H9 (cell line): Measurements from ENCODE around the gene RPL37A. TPM values are rescaled to one million over a fixed set of nuclear protein-coding genes. Genes with fewer than 3 reads are reported as not detected.

Source experiments
- DNase-seq: peaks from one replicate; pipeline ENCODE4 v3.0.0-alpha.2; 2017
- H2AFZ ChIP-seq: one replicate; pipeline ENCODE4 v1.6.1; 2013; ENCODE audit warnings: mild to moderate bottlenecking, low read length, control low read depth, moderate library complexity
- H2AK5ac ChIP-seq: 2 replicates; pipeline ENCODE4 v1.6.1; 2013; ENCODE audit warnings: low read length, control low read depth, mixed read lengths; ENCODE audit not compliant: insufficient read length
- H2BK120ac ChIP-seq: one replicate; pipeline ENCODE4 v1.6.1; 2013; ENCODE audit warnings: low read depth, mild to moderate bottlenecking, low read length, control low read depth, inconsistent platforms; ENCODE audit not compliant: poor library complexity, severe bottlenecking
- H2BK12ac ChIP-seq: 2 replicates; pipeline ENCODE4 v1.6.1; 2013; ENCODE audit warnings: low read length, control low read depth, mixed read lengths, low read depth; ENCODE audit not compliant: insufficient read length
- H2BK15ac ChIP-seq: 2 replicates; pipeline ENCODE4 v1.6.1; 2013; ENCODE audit warnings: low read depth, low read length, control low read depth
- H2BK20ac ChIP-seq: one replicate; pipeline ENCODE4 v1.6.1; 2013; ENCODE audit warnings: low read depth, mild to moderate bottlenecking, low read length, control low read depth, inconsistent platforms; ENCODE audit not compliant: poor library complexity, severe bottlenecking
- H2BK5ac ChIP-seq: 2 replicates; pipeline ENCODE4 v1.6.1; 2013; ENCODE audit warnings: low read length, control low read depth, mixed read lengths; ENCODE audit not compliant: insufficient read length
- H3K14ac ChIP-seq: 2 replicates; pipeline ENCODE4 v1.6.1; 2013; ENCODE audit warnings: low read length, control low read depth; ENCODE audit not compliant: insufficient read depth
- H3K18ac ChIP-seq: 2 replicates; pipeline ENCODE4 v1.6.1; 2013; ENCODE audit warnings: low read depth, mild to moderate bottlenecking, mixed read lengths, low read length, control low read depth; ENCODE audit not compliant: insufficient read length
- H3K23ac ChIP-seq: 2 replicates; pipeline ENCODE4 v1.6.1; 2013; ENCODE audit warnings: low read length, control low read depth, mixed read lengths, low read depth; ENCODE audit not compliant: insufficient read length
- H3K23me2 ChIP-seq: 2 replicates; pipeline ENCODE4 v1.6.1; 2013; ENCODE audit warnings: low read depth, mild to moderate bottlenecking, mixed read lengths, low read length, control low read depth; ENCODE audit not compliant: insufficient read length, poor library complexity, severe bottlenecking
- H3K27ac ChIP-seq: 2 replicates; pipeline ENCODE4 v1.5.1; 2013; ENCODE audit warnings: low read length, control low read depth, mixed read lengths, low read depth; ENCODE audit not compliant: insufficient read length
- H3K27me3 ChIP-seq: 2 replicates; pipeline ENCODE4 v1.6.1; 2013; ENCODE audit warnings: low read length, control low read depth, inconsistent platforms; ENCODE audit not compliant: insufficient read depth
- H3K4ac ChIP-seq: 2 replicates; pipeline ENCODE4 v1.6.1; 2013; ENCODE audit warnings: low read depth, mild to moderate bottlenecking, control low read depth, inconsistent platforms, low read length, moderate library complexity
- H3K4me1 ChIP-seq: 2 replicates; pipeline ENCODE4 v1.6.1; 2013; ENCODE audit warnings: low read length, control low read depth, inconsistent platforms; ENCODE audit not compliant: insufficient read depth
- H3K4me2 ChIP-seq: 2 replicates; pipeline ENCODE4 v1.6.1; 2013; ENCODE audit warnings: low read length, control low read depth, mixed read lengths; ENCODE audit not compliant: insufficient read length, insufficient read depth
- H3K56ac ChIP-seq: 2 replicates; pipeline ENCODE4 v1.6.1; 2013; ENCODE audit warnings: low read depth, mild to moderate bottlenecking, mixed read lengths, low read length, control low read depth; ENCODE audit not compliant: insufficient read length
- H3K79me1 ChIP-seq: 2 replicates; pipeline ENCODE4 v1.6.1; 2013; ENCODE audit warnings: low read depth, mild to moderate bottlenecking, moderate library complexity, low read length, control low read depth, inconsistent platforms; ENCODE audit not compliant: insufficient read depth, poor library complexity, severe bottlenecking
- H3K79me2 ChIP-seq: 2 replicates; pipeline ENCODE4 v1.6.1; 2013; ENCODE audit warnings: low read length, control low read depth, inconsistent platforms; ENCODE audit not compliant: insufficient read depth
- H3K9ac ChIP-seq: 2 replicates; pipeline ENCODE4 v1.6.1; 2013; ENCODE audit warnings: low read length, control low read depth, mixed read lengths; ENCODE audit not compliant: insufficient read length; ENCODE audit errors: extremely low read depth
- H3K9me3 ChIP-seq: one replicate; pipeline ENCODE4 v1.6.1; 2013; ENCODE audit warnings: low read depth, low read length, inconsistent platforms; ENCODE audit not compliant: control insufficient read depth
- H3T11ph ChIP-seq: one replicate; pipeline ENCODE4 v1.6.1; 2013; ENCODE audit warnings: mild to moderate bottlenecking, low read length, control low read depth, inconsistent platforms
- H4K20me1 ChIP-seq: one replicate; pipeline ENCODE4 v1.6.1; 2013; ENCODE audit not compliant: control insufficient read depth, insufficient read length, insufficient read depth
- H4K5ac ChIP-seq: 2 replicates; pipeline ENCODE4 v1.6.1; 2013; ENCODE audit warnings: low read depth, mild to moderate bottlenecking, mixed read lengths, low read length, control low read depth; ENCODE audit not compliant: insufficient read length
- H4K8ac ChIP-seq: replicated peaks from 2 replicates; pipeline ENCODE4 v1.6.1; 2013; ENCODE audit warnings: low read length, control low read depth, mixed read lengths, low read depth; ENCODE audit not compliant: insufficient read length
- H4K91ac ChIP-seq: 2 replicates; pipeline ENCODE4 v1.6.1; 2013; ENCODE audit warnings: low read depth, mild to moderate bottlenecking, moderate library complexity, mixed read lengths, low read length, control low read depth; ENCODE audit not compliant: insufficient read length
- H3K27ac Mint-ChIP-seq, 3 experiments: 2 replicates in 2 of 3; 3 replicates in 1 of 3; pipeline ENCODE4 v1.8.0; 2020 to 2021; ENCODE audit warnings: mixed read lengths in 3 of 3, mild to moderate bottlenecking in 1 of 3, moderate library complexity in 1 of 3
- H3K27me3 Mint-ChIP-seq: 2 replicates; pipeline ENCODE4 v1.8.0; 2021; ENCODE audit warnings: low read depth, mild to moderate bottlenecking, moderate library complexity, mixed read lengths
- H3K36me3 Mint-ChIP-seq, 3 experiments: 2 replicates in 2 of 3; 3 replicates in 1 of 3; pipeline ENCODE4 v1.8.0; 2020 to 2021; ENCODE audit warnings: low read depth in 3 of 3, mixed read lengths in 3 of 3; ENCODE audit not compliant: insufficient read depth in 1 of 3
- H3K4me1 Mint-ChIP-seq, 2 experiments: 2 replicates each; pipeline ENCODE4 v1.8.0; 2020; ENCODE audit warnings: mixed read lengths in 2 of 2
- H3K4me3 Mint-ChIP-seq, 2 experiments: 2 replicates in 1 of 2; 3 replicates in 1 of 2; pipeline ENCODE4 v1.8.0; 2020 to 2021; ENCODE audit warnings: mild to moderate bottlenecking in 2 of 2, mixed read lengths in 2 of 2, moderate library complexity in 1 of 2
- H3K9me3 Mint-ChIP-seq, 2 experiments: 2 replicates in 1 of 2; 3 replicates in 1 of 2; pipeline ENCODE4 v1.8.0; 2020; ENCODE audit warnings: mild to moderate bottlenecking in 2 of 2, mixed read lengths in 2 of 2, moderate library complexity in 1 of 2
- WGBS: extraction: QIAGEN DNeasy Blood & Tissue Kit; methylation state at CpG from one replicate; pipeline ENCODE4 v1.1.7; 2013; ENCODE audit warnings: missing lambda C conversion rate, low lambda C conversion rate, mixed read lengths; ENCODE audit not compliant: insufficient read length; ENCODE audit errors: extremely low coverage; 5-methylcytosine and 5-hydroxymethylcytosine counted together
- total RNA-seq: library from RNA; stranded (reverse); gene quantifications from 2 replicates; pipeline ENCODE4 v1.2.1, GENCODE V29; 2021
- TF ChIP-seq, protein P1 (sequence below): fragments of 200-600 bp; sonication (generic); conservative IDR thresholded peaks from 3 replicates; pipeline ENCODE4 v1.8.0; 2021; ENCODE audit warnings: antibody characterized with exemption, mild to moderate bottlenecking

The RPL37A gene
- total RNA-seq, 1 experiment from 2014 or later = 3,769 TPM

DNA sequence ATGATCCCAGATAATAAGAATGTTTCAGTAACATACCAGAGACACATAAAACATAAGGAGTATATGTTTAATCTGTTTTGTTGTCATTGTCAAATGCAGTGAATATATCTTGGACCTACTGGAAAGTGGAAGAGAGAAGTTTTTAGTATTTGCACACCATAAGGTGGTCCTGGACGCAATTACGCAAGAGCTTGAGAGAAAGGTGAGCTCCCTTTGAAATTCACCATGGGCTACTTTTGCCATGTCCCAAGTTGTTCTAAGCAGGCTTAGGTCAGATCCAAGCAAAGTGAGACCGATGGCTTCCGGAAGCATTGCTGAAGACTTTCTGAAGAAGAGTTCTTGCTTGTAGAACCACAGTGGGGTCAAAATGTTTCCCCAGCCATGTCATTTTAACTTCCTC is 30.8 kb upstream of the RPL37A start:
- Histone ChIP-seq H2BK12ac (no peak overlapping the region), H4K8ac (no peak overlapping the region), H3K79me1 (no peaks in the 10 kb centered on the region), H3K27ac (no peak overlapping the region), H3K18ac (no peak overlapping the region), H2BK20ac (no peak overlapping the region), H3K23ac (no peak overlapping the region), H3K4ac (no peak overlapping the region), H4K91ac (no peak overlapping the region), H3K27me3 (no peaks in the 10 kb centered on the region), H3K79me2 (no peaks in the 10 kb centered on the region), H3K23me2 (no peaks in the 10 kb centered on the region), H3K56ac (no peak overlapping the region), H3K4me1 (no peaks in the 10 kb centered on the region), H4K20me1 (no peaks in the 10 kb centered on the region), H2AFZ (no peak overlapping the region), H3K9me3 (no peaks in the 10 kb centered on the region), H3T11ph (no peak overlapping the region), H4K5ac (no peak overlapping the region), H2BK120ac (no peak overlapping the region), H2BK15ac (no peak overlapping the region), H3K4me2 (no peak overlapping the region), H2AK5ac (no peak overlapping the region), H3K9ac (no peak overlapping the region), H3K14ac (no peak overlapping the region), H2BK5ac (no peak overlapping the region)
- no peak for DNase-seq
- no peaks in the 10 kb centered on the region for H3K27me3 Mint-ChIP-seq
- TF ChIP-seq, protein P1, sequence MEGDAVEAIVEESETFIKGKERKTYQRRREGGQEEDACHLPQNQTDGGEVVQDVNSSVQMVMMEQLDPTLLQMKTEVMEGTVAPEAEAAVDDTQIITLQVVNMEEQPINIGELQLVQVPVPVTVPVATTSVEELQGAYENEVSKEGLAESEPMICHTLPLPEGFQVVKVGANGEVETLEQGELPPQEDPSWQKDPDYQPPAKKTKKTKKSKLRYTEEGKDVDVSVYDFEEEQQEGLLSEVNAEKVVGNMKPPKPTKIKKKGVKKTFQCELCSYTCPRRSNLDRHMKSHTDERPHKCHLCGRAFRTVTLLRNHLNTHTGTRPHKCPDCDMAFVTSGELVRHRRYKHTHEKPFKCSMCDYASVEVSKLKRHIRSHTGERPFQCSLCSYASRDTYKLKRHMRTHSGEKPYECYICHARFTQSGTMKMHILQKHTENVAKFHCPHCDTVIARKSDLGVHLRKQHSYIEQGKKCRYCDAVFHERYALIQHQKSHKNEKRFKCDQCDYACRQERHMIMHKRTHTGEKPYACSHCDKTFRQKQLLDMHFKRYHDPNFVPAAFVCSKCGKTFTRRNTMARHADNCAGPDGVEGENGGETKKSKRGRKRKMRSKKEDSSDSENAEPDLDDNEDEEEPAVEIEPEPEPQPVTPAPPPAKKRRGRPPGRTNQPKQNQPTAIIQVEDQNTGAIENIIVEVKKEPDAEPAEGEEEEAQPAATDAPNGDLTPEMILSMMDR = no peak
- H3K4me3 Mint-ChIP-seq = no peak overlapping the region
- no CpG with 5 or more reads among the region's 4 CpGs for WGBS
- H3K36me3 Mint-ChIP-seq = peaks cover 0 to 17% (median 4%) of the 10 kb centered on the region in 3 experiments; a peak in 3 of 7 replicates
- no peaks in the 10 kb centered on the region for H3K9me3 Mint-ChIP-seq
- no peak overlapping the region for H3K27ac Mint-ChIP-seq
- H3K4me1 Mint-ChIP-seq = no peaks in the 10 kb centered on the region
